Panc1 (cell line): ENCODE data around the gene PSMD4. TPM values are rescaled to one million over a fixed set of nuclear protein-coding genes. Genes with fewer than 3 reads are reported as not detected.

Experiments used
- ATAC-seq: fragments of 200-7000 bp; cut with Tn5 transposase; 2 replicates; pipeline ENCODE4 v1.9.1; 2020; ENCODE audit warnings: mild to moderate bottlenecking, moderate library complexity
- BruUV-seq: library from RNA; stranded (reverse); fragments of 400-500 nt; replicated peaks from 2 replicates; lab custom pipeline; 2021; lab: Mats Ljungman, UMichigan
- CTCF ChIA-PET: fragments of 300-600 bp; sonication (Branson Sonifier 250); formaldehyde crosslinking; loops from one replicate; lab custom pipeline; 2022; ENCODE audit warnings: antibody characterized with exemption; lab: Charles Lee
- POLR2A ChIA-PET: fragments of 300-600 bp; sonication (Branson Sonifier 250); formaldehyde crosslinking; loops from one replicate; lab custom pipeline; 2022; ENCODE audit warnings: antibody characterized with exemption; lab: Charles Lee
- DNase-seq: peaks from one replicate; pipeline ENCODE4 v3.0.0-alpha.2; 2010; ENCODE audit warnings: low read depth, low spot score
- H3K27ac ChIP-seq: 2 replicates; pipeline ENCODE4 v1.5.1; 2011; ENCODE audit warnings: mild to moderate bottlenecking, low read length, inconsistent platforms
- H3K27me3 ChIP-seq: fragments of 200-500 bp; sonication (Bioruptor generic); 2 replicates; pipeline ENCODE4 v1.6.0; 2014; ENCODE audit warnings: low read length, inconsistent platforms; ENCODE audit not compliant: control insufficient read depth, insufficient read depth
- H3K36me3 ChIP-seq: fragments of 200-500 bp; sonication (Bioruptor generic); 2 replicates; pipeline ENCODE4 v1.5.1; 2014; ENCODE audit warnings: inconsistent platforms, mild to moderate bottlenecking, low read length, moderate library complexity; ENCODE audit not compliant: control insufficient read depth, insufficient read depth
- H3K4me1 ChIP-seq: 2 replicates; pipeline ENCODE4 v1.5.1; 2011; ENCODE audit warnings: inconsistent platforms, mild to moderate bottlenecking, low read length, moderate library complexity; ENCODE audit not compliant: control insufficient read depth, insufficient read depth
- H3K4me3 ChIP-seq, 2 experiments: 2 replicates each; pipeline ENCODE4 v1.5.1; 2011 to 2012; ENCODE audit warnings: low read depth in 2 of 2, low read length in 2 of 2, mild to moderate bottlenecking in 2 of 2, inconsistent platforms in 1 of 2, moderate library complexity in 1 of 2
- H3K9me3 ChIP-seq: fragments of 200-500 bp; sonication (Bioruptor generic); 2 replicates; pipeline ENCODE4 v1.5.1; 2014; ENCODE audit warnings: low read depth, mild to moderate bottlenecking, inconsistent platforms, low read length, moderate library complexity; ENCODE audit not compliant: control insufficient read depth, insufficient read depth
- CTCF ChIP-seq: fragments of 450-650 bp; IDR thresholded peaks from 2 replicates; pipeline ENCODE4 v1.5.1; 2017; ENCODE audit warnings: mild to moderate bottlenecking
- POLR2AphosphoS5 ChIP-seq: IDR thresholded peaks from 2 replicates; pipeline ENCODE4 v1.6.1; 2012; ENCODE audit warnings: mild to moderate bottlenecking, low read depth, low read length, moderate library complexity
- REST ChIP-seq, 2 experiments: IDR thresholded peaks; 2 replicates each; pipeline ENCODE4 v1.6.1; 2011 to 2012; ENCODE audit warnings: low read depth in 2 of 2, control low read depth in 1 of 2, low read length in 1 of 2, mild to moderate bottlenecking in 1 of 2, moderate library complexity in 1 of 2; ENCODE audit not compliant: insufficient read depth in 1 of 2
- SIN3A ChIP-seq: IDR thresholded peaks from 2 replicates; pipeline ENCODE4 v1.6.1; 2012; ENCODE audit warnings: low read depth, mild to moderate bottlenecking, low read length, moderate library complexity, borderline replicate concordance; ENCODE audit not compliant: insufficient read depth
- TCF7L2 ChIP-seq: IDR thresholded peaks from 2 replicates; pipeline ENCODE4 v1.6.1; 2011; ENCODE audit warnings: mild to moderate bottlenecking, low read depth, low read length, inconsistent platforms
- in situ Hi-C: cut with HindIII; loops from 2 replicates; pipeline ENCODE4 v1.10.0; 2016; ENCODE audit warnings: low sequenced_read_pairs, low pct_unique_long_range_greater_than_20kb
- intact Hi-C: fragments of 100-400 bp; cut with micrococcal nuclease; formaldehyde crosslinking; loops from one replicate; pipeline ENCODE4 v1.10.0; 2022; ENCODE audit not compliant: unreplicated experiment
- total RNA-seq: library from RNA; stranded (reverse); gene quantifications from one replicate; pipeline ENCODE4 v1.2.1, GENCODE V29; 2021; ENCODE audit not compliant: unreplicated experiment

Gene PSMD4
- total RNA-seq, 1 experiment from 2014 or later, result 256 TPM

GRCh38 chr1:151284013-151284577, 29.6 kb downstream of the PSMD4 start:
- Histone ChIP-seq H3K27ac (no peak overlapping the region; the same call in 1 of the 2 replicates), H3K4me1 (peaks cover 14% of the 10 kb centered on the region), H3K9me3 (no peaks in the 10 kb centered on the region), H3K4me3 (peak overlapping the region in 1 of 2 experiments; percentile 95; a peak in 2 of 4 replicates), H3K36me3 (peaks cover 5% of the 10 kb centered on the region; the same call in 1 of the 2 replicates), H3K27me3 (no peaks in the 10 kb centered on the region)
- ATAC-seq, result no peak
- in situ Hi-C loops, result no loop called here
- DNase-seq, result no peak
- CTCF ChIA-PET, result no interaction called here
- POLR2A ChIA-PET, result interaction anchor here (0.5 kb wide), 1 partner anchor 35 kb away, joined by 3 read pairs; no protein-coding TSS in a partner anchor
- no TSS peak for BruUV-seq
- TF ChIP-seq POLR2AphosphoS5 (no peak), TCF7L2 (no peak), REST (IDR thresholded peaks at IDR 0.05; ENCODE audit: insufficient read depth in 1 of 2, low read depth in 2 of 2, low read length in 1 of 2) (no peak), CTCF (no peak), SIN3A (no peak)
- intact Hi-C loops, result no loop called here

DNA sequence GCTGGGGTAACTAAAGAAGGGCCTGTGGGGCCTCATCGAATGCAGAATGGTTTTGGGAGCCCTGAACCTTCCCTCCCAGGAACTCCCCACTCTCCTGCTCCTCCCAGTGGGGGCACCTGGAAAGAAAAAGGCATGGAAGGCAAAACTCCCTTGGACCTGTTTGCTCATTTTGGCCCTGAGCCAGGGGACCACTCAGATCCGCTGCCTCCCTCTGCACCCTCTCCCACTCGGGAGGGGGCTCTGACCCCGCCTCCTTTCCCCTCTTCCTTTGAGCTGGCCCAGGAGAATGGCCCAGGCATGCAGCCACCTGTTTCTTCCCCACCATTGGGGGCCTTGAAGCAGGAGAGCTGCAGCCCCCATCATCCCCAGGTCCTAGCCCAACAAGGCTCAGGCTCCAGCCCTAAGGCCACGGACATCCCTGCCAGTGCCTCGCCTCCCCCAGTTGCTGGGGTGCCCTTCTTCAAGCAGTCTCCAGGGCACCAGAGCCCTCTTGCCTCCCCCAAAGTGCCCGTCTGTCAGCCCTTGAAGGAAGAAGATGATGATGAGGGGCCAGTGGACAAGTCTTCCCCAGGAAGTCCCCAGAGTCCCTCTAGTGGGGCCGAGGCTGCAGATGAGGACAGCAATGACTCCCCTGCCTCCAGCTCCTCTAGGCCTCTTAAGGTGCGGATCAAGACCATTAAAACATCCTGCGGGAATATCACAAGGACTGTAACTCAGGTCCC, 32.2 kb downstream of the PSMD4 start:
- H3K4me3 ChIP-seq, result no peak overlapping the region
- no peaks in the 10 kb centered on the region for H3K9me3 ChIP-seq
- no peak overlapping the region for H3K27ac ChIP-seq
- intact Hi-C loops, result no loop called here
- H3K4me1 ChIP-seq, result peaks cover 13% of the 10 kb centered on the region
- no peak for TF ChIP-seq TCF7L2
- TF ChIP-seq REST (IDR thresholded peaks at IDR 0.05; ENCODE audit: insufficient read depth in 1 of 2, low read depth in 2 of 2, low read length in 1 of 2), result no peak
- no peak for TF ChIP-seq CTCF
- TF ChIP-seq POLR2AphosphoS5, result no peak
- TF ChIP-seq SIN3A, result no peak
- no TSS peak for BruUV-seq
- H3K27me3 ChIP-seq, result no peaks in the 10 kb centered on the region
- ATAC-seq (no peak), DNase-seq (no peak)
- ChIA-PET POLR2A (interaction anchor here (0.6 kb wide), 1 partner anchor 202 kb away, joined by 3 read pairs; no protein-coding TSS in a partner anchor), CTCF (no interaction called here)
- in situ Hi-C loops, result no loop called here
- H3K36me3 ChIP-seq, result peaks cover 5% of the 10 kb centered on the region; the same call in 1 of the 2 replicates
